ENCODE data around the gene MACROD2.

The MACROD2 gene

DNA sequence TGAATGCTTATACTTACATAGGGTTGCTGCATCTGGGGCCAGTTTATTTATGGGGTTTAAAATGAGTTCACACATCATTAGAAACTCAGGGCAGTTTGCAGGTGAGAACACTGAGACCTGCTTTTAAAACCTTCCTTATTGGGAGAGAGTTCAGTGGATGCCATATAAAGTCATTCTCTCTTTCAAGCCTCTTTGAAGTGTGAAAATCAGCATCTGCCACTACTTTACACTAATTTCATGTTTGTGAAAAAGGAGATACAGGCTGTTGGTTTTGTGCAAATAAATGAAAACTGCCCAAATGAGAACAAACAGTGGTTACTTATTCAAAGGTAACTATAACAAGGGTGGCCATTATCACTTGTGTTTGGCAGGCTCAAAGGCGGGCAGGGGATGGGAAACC is 2047.4 kb downstream of the MACROD2 start:
- no peak for DNase-seq (ENCODE audit: extremely low read depth in 1 of 2, low read depth in 1 of 2)

- no peak for DNase-seq (ENCODE audit: extremely low read depth in 1 of 2, low read depth in 1 of 2)
Observed at GRCh38 chr20:16043931-16044330, 2048.6 kb downstream of the MACROD2 start.

DNA sequence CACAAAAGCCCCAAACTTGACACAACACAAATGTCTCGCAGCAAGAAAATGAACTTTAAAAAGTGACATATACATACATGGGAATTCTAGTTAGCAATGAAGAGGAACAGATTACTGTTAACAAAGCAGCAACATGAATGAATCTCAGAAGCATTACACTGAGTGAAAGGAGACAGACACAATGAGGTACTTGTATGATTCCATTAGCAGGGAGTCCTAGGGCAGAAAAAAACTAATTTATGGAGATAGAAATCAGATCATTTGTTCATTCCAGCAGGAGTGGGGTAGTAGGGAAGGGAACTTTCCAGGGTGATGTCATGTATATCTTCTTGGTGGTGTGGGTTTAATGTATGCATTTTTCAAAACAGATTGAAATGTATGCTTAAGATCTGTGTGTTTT is 2053.6 kb downstream of the MACROD2 start:
- no peak for DNase-seq (ENCODE audit: extremely low read depth in 1 of 2, low read depth in 1 of 2)

- DNase-seq (ENCODE audit: extremely low read depth in 1 of 2, low read depth in 1 of 2) = no peak
Observed at GRCh38 chr20:16049529-16050093, 2054.3 kb downstream of the MACROD2 start.

GRCh38 chr20:16050366-16050765 is 2055.1 kb downstream of the MACROD2 start:
- DNase-seq (ENCODE audit: extremely low read depth in 1 of 2, low read depth in 1 of 2) = no peak

DNA sequence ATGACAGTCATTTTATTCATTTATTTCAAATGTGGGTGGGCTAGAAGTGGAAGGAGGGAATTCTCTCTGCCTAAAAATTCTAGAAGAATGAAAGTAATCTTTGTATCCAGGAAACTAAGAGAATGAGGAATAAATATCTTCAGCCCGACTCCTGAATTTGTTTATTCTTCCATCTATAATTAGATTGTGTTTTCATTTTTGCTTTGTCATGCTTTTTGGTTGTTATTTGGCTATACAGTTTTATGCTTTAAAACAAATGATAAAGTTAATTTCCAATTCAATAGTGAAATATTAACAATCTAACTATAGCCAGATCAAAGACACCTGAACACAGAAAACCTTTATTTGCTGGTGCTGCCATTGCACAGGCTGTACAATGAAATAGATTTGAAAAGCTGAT is 2056.7 kb downstream of the MACROD2 start:
- DNase-seq (ENCODE audit: extremely low read depth in 1 of 2, low read depth in 1 of 2) = no peak

- DNase-seq (ENCODE audit: extremely low read depth in 1 of 2, low read depth in 1 of 2) = no peak
Observed at GRCh38 chr20:16052456-16052855, 2057.1 kb downstream of the MACROD2 start.

DNA sequence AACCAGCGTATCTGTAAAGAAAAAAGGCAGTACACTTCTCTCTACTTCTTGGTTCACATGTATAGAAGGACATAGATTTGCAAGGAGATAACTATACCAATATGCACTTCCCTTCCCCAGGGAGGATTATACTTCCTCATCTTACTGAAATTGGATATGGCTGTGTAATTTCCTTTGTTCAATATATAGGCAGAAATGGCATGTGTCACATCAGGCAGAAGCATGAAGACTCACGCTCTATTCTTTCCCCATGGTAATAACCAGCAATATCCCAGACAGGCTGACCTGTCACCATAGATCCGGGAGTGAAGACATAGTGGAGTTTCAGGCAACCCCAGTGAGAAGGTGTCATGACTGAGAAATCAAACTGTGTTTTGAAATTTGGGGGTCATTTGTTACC is 2059.7 kb downstream of the MACROD2 start:
- no peak for DNase-seq (ENCODE audit: extremely low read depth in 1 of 2, low read depth in 1 of 2)

DNA sequence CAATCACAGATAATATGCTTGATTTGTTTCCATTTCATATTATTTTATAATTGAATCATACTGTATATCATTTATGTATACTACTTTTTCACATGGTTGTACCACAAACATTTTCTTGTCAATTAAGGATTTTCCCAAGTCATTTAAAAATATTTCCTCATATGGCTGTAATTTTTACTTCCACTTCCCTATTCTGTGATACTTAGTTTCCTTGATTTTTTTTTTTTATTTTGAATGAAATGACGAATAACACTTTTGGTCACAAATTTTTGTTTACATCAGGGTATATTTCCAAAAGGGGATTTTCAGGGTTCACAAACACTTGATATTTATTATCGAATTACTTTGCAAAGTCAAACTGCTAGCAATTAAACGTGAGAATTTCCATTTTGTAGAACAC is 2062.3 kb downstream of the MACROD2 start:
- no peak for DNase-seq (ENCODE audit: extremely low read depth in 1 of 2, low read depth in 1 of 2)

GRCh38 chr20:16058268-16058667 is 2063.0 kb downstream of the MACROD2 start:
- no peak for DNase-seq (ENCODE audit: extremely low read depth in 1 of 2, low read depth in 1 of 2)

GRCh38 chr20:16059841-16060240 is 2064.5 kb downstream of the MACROD2 start:
- DNase-seq (ENCODE audit: extremely low read depth in 1 of 2, low read depth in 1 of 2) = no peak

DNA sequence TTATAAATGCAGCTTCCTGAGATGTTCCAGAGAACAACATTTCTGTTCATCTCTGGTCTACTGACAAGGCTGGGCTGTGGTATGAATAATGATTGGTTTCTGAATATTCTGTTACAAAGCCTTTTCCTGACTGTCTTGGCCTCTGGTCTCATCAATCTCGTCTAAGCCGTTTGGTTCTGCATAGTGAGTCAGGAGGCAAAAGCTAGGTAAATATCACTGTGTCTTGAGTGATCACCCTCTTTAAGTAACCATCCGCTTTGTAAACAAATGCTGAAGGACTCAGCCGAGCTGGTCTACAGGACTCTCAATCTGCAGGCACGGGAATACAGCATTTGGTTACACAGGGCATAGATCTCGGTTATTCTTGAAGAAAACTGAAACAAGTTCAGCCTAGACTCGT is 2066.0 kb downstream of the MACROD2 start:
- no peak for DNase-seq (ENCODE audit: extremely low read depth in 1 of 2, low read depth in 1 of 2)

- DNase-seq (ENCODE audit: extremely low read depth in 1 of 2, low read depth in 1 of 2) = no peak
Observed at GRCh38 chr20:16062661-16063581, 2067.6 kb downstream of the MACROD2 start.

DNA sequence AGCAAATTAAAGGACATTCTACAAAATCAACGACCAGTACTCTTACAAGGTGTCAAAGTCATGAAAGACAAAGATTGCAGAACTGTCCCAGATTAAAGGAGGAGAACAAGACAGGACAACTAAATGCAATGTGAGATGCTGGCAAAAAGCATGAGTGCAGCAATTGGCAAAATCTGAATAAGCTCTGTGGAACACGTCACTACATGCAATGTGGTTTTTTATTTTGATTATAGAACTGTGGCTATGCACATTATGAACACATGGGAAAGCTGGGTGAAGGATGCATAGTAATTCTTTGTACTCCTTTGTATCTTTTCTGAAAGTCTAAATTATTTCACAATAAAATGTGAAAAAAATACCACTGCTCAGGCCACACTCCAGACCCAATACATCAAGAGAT is 2068.6 kb downstream of the MACROD2 start:
- no peak for DNase-seq (ENCODE audit: extremely low read depth in 1 of 2, low read depth in 1 of 2)

- DNase-seq (ENCODE audit: extremely low read depth in 1 of 2, low read depth in 1 of 2) = no peak
Observed at GRCh38 chr20:16064989-16065707, 2069.8 kb downstream of the MACROD2 start.

- no peak for DNase-seq (ENCODE audit: extremely low read depth in 1 of 2, low read depth in 1 of 2)
Observed at GRCh38 chr20:16066571-16066970, 2071.3 kb downstream of the MACROD2 start.

GRCh38 chr20:16069389-16070010 is 2074.2 kb downstream of the MACROD2 start:
- no peak for DNase-seq (ENCODE audit: extremely low read depth in 1 of 2, low read depth in 1 of 2)

DNA sequence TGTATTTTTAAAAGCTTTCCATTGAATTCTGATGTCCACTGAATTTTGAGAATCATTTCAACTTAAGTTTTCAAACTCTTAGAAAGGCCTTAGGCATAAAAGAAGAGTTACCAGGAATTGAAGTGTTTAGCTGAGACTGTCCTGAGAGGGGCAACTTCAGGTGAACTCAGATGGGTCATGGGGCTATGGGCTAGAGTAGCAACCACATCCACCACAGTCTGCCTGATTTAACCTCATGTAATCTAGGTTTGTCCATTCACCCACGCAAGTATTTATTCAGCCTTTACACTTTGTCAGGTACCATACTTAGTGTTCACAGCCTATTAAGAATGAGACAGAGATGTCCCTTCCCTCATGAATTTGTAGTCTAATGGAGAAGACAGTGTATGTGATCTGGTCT is 2076.9 kb downstream of the MACROD2 start:
- no peak for DNase-seq (ENCODE audit: extremely low read depth in 1 of 2, low read depth in 1 of 2)

- no peak for DNase-seq (ENCODE audit: extremely low read depth in 1 of 2, low read depth in 1 of 2)
Observed at GRCh38 chr20:16078172-16078898, 2083.0 kb downstream of the MACROD2 start.

DNA sequence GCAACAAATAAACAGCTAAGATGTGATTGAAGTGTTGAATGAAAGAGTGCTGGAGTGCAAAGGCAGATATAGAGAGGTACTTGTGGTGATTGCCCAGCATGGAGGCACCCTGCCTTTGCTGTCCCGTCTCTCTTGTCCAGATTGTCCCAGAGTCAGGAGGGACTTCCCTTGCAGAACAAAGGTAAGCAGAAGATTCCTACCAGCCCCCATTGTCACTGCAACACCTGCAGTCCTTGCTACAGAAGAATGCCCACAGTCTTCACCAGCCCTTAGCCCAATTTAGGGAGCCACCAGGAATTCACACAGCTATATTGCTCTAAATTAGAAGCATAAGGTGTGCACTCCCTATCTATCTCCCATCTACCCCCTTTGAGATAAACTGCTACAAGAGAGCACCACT is 2086.1 kb downstream of the MACROD2 start:
- DNase-seq (ENCODE audit: extremely low read depth in 1 of 2, low read depth in 1 of 2) = no peak
